Keratinocyte (primary cell): ENCODE measurements around the gene WWC2.

ENCODE experiments used
- CTCF ChIP-seq, 3 experiments: IDR thresholded peaks in 1 of 3; conservative IDR thresholded peaks in 1 of 3; optimal IDR thresholded peaks in 1 of 3; 2 replicates in 2 of 3; 3 replicates in 1 of 3; pipeline versions ENCODE3 to v1.5.1; 2011; ENCODE audit warnings: low read length in 3 of 3, mild to moderate bottlenecking in 3 of 3, moderate library complexity in 2 of 3, control low read depth in 1 of 3, inconsistent platforms in 1 of 3; ENCODE audit not compliant: insufficient read depth in 2 of 3; ENCODE audit errors: extremely low read depth in 1 of 3
- EZH2 ChIP-seq: IDR thresholded peaks from one replicate; pipeline ENCODE4 v1.6.1; 2012; ENCODE audit warnings: inconsistent platforms, mild to moderate bottlenecking, low read length, moderate library complexity

DNA sequence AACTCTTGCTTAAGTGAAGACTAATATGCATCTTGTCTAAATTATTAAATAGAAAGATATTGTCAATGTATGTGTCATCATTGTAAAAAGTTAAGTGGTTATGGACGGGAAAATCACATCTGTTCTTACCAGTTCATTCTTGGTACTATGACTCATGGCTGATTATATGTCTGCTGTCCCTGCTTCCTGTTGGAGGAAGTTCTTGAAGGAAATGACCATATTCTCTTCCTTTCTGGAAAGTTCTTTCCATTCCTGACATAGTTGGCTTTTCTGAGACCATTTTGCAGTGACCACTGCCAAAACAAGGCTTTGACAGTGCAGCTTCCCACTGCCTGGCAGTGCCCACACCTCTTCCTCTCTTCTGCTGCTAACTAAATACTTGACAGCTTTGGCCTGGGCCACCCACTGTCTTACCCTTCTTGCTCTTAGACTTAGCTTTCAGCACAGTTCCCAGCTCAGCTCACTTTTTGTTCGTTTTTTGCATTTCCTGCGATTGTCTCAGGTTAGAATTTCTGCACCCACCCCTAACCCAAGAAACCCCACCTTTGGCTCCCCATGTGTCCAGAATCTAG lies 236.4 kb downstream of the WWC2 start:
- no peak for TF ChIP-seq EZH2
- TF ChIP-seq CTCF (optimal IDR thresholded peaks at IDR 0.05 in 1 of 3, IDR thresholded peaks at IDR 0.05 in 1 of 3, conservative IDR thresholded peaks at IDR 0.05 in 1 of 3; ENCODE audit: extremely low read depth in 1 of 3, insufficient read depth in 2 of 3, low read length in 3 of 3) = no peak
